Measurements from ENCODE around the gene SLC22A3.
A peak's percentile ranks its signal among the peaks of the same experiment; 100 is the strongest.

SLC22A3 gene

DNA sequence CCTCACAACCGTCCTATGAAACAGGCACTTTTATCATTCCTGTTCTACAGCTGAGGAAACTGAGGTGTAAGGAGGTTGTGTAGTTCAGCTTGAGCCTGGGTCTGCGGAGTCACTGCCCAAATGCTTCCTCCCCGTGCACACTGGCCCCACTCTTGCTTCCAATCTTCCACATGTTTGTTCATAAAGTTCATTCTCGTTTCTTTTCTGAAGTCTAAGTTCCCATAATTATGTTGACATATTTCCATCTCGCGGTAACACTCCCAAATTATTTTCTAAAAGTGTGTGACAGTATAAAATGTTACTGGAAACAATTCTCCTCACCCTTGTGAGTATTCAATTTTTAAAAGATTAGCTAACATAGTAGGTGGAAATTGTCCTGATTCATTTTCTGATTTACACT is 106.9 kb downstream of the SLC22A3 start:
- no peak for TF ChIP-seq CTCF (IDR thresholded peaks at IDR 0.05; ENCODE audit: control insufficient read depth, insufficient read depth, low read depth, low read length, missing control alignments)
- no peak overlapping the region for H3K4me3 ChIP-seq (ENCODE audit: control insufficient read depth, low read depth, low read length)
- no peak for DNase-seq (ENCODE audit: low read depth)

GRCh38 chr6:160455541-160456213 is 107.5 kb downstream of the SLC22A3 start:
- peak overlapping the region; percentile 34 for H3K4me3 ChIP-seq (ENCODE audit: control insufficient read depth, low read depth, low read length)
- peak; percentile 97 for TF ChIP-seq CTCF (IDR thresholded peaks at IDR 0.05; ENCODE audit: control insufficient read depth, insufficient read depth, low read depth, low read length, missing control alignments)
- no peak for DNase-seq (ENCODE audit: low read depth)

DNA sequence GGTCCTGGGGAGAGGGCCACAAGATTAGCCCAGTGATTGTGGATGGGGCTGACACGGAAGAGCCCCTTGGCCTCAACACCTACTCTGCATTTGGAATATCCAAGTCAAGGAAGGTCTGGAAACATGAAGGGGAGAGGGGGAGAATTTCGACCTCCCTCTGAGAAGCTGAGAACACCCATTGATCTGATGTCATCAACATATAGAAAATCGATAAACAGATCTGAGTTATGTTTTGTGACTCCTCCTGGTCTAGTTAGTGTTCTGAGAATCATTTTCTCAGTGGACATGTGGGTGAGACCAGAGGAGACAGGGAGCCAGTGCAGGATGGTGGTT is 108.0 kb downstream of the SLC22A3 start:
- H3K4me3 ChIP-seq (ENCODE audit: control insufficient read depth, low read depth, low read length), result no peak overlapping the region
- no peak for TF ChIP-seq CTCF (IDR thresholded peaks at IDR 0.05; ENCODE audit: control insufficient read depth, insufficient read depth, low read depth, low read length, missing control alignments)
- no peak for DNase-seq (ENCODE audit: low read depth)

DNA sequence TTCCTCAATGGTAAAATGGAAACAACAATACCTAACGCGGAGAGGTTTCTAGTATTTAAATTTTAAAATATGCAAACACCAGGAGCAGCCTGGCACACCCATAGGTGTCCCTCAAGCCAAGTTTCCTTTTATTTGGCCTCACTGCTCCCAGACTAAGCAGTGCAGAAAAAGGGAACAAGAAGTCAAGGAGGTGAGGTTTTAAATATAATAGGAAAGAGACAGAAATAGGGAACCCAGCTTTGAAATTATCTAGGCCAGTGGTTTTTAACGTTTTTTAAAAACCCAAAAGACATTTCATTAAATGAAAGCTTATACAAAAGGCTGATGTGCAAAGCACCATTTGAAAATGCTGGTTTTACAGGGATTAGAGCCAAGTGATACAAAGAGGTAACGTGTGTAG is 109.6 kb downstream of the SLC22A3 start:
- no peak for TF ChIP-seq CTCF (IDR thresholded peaks at IDR 0.05; ENCODE audit: control insufficient read depth, insufficient read depth, low read depth, low read length, missing control alignments)
- no peak for DNase-seq (ENCODE audit: low read depth)
- no peak overlapping the region for H3K4me3 ChIP-seq (ENCODE audit: control insufficient read depth, low read depth, low read length)

GRCh38 chr6:160461641-160462040 is 113.5 kb downstream of the SLC22A3 start:
- no peak overlapping the region for H3K4me3 ChIP-seq (ENCODE audit: control insufficient read depth, low read depth, low read length)
- TF ChIP-seq CTCF (IDR thresholded peaks at IDR 0.05; ENCODE audit: control insufficient read depth, insufficient read depth, low read depth, low read length, missing control alignments), result no peak
- no peak for DNase-seq (ENCODE audit: low read depth)

GRCh38 chr6:160462116-160462515 is 113.9 kb downstream of the SLC22A3 start:
- H3K4me3 ChIP-seq (ENCODE audit: control insufficient read depth, low read depth, low read length), result no peak overlapping the region
- DNase-seq (ENCODE audit: low read depth), result no peak
- no peak for TF ChIP-seq CTCF (IDR thresholded peaks at IDR 0.05; ENCODE audit: control insufficient read depth, insufficient read depth, low read depth, low read length, missing control alignments)

Data from AG09309 (cell line).